Measurements from ENCODE around the gene RBFOX2. TPM values are rescaled to one million over a fixed set of nuclear protein-coding genes. Genes with fewer than 3 reads are reported as not detected.

RBFOX2 gene
- total and polyA plus RNA-seq, 2 of the 13 experiments (the other 11 are each of a cell fraction or from before 2014, with no cell fraction given) = 37.3 to 40.4 TPM

GRCh38 chr22:35824256-35824655, 204.4 kb downstream of the RBFOX2 start (continued):
- TF ChIP-seq HIC2 (CRISPR knock-in tag; IDR thresholded peaks at IDR 0.05; ENCODE audit: low read depth) = no peak
- no peak for TF ChIP-seq ZNF276 (CRISPR knock-in tag; IDR thresholded peaks at IDR 0.05; ENCODE audit: low read depth)
- TF ChIP-seq ZMYM3 (CRISPR knock-in tag; IDR thresholded peaks at IDR 0.05) = no peak
- TF ChIP-seq KDM5A (IDR thresholded peaks at IDR 0.05; ENCODE audit: borderline replicate concordance, low read length) = no peak
- no peak for TF ChIP-seq CAMTA2 (CRISPR knock-in tag; IDR thresholded peaks at IDR 0.05; ENCODE audit: borderline replicate concordance)
- TF ChIP-seq KLF16 (CRISPR knock-in tag; IDR thresholded peaks at IDR 0.05) = no peak; a peak in 1 of 4 replicates
- TF ChIP-seq LCORL (IDR thresholded peaks at IDR 0.05) = no peak
- TF ChIP-seq LCORL (CRISPR knock-in tag; IDR thresholded peaks at IDR 0.05) = peak; percentile 71; the same call in 1 of the 2 replicates
- TF ChIP-seq ZNF530 (CRISPR knock-in tag; IDR thresholded peaks at IDR 0.05; ENCODE audit: low read depth) = no peak
- no peak for TF ChIP-seq SP140L (CRISPR knock-in tag; IDR thresholded peaks at IDR 0.05; ENCODE audit: borderline replicate concordance)
- no peak for TF ChIP-seq ATF3 (CRISPR knock-in tag; IDR thresholded peaks at IDR 0.05)
- TF ChIP-seq NONO (IDR thresholded peaks at IDR 0.05) = no peak
- TF ChIP-seq NONO (CRISPR knock-in tag; conservative IDR thresholded peaks at IDR 0.05) = no peak; the same call in 1 of the 2 replicates
- peak; percentile 63; the same call in 1 of the 2 replicates for TF ChIP-seq HHEX (CRISPR knock-in tag; IDR thresholded peaks at IDR 0.05)
- peak; percentile 65 for TF ChIP-seq ASH2L (IDR thresholded peaks at IDR 0.05; ENCODE audit: insufficient read length, low read depth, low read length)
- no peak for TF ChIP-seq REST (IDR thresholded peaks at IDR 0.05; ENCODE audit: borderline replicate concordance in 1 of 2, low read depth in 1 of 2, low read length in 2 of 2)
- TF ChIP-seq MBD4 (IDR thresholded peaks at IDR 0.05; ENCODE audit: borderline replicate concordance, low read length) = no peak
- TF ChIP-seq ZC3H4 (CRISPR knock-in tag; IDR thresholded peaks at IDR 0.05; ENCODE audit: borderline replicate concordance) = no peak
- no peak for TF ChIP-seq ZNF232 (CRISPR knock-in tag; IDR thresholded peaks at IDR 0.05; ENCODE audit: borderline replicate concordance)
- no peak for TF ChIP-seq AGO2 (optimal IDR thresholded peaks at IDR 0.05; ENCODE audit: low read depth, low read length)
- TF ChIP-seq KAT8 (CRISPR knock-in tag; IDR thresholded peaks at IDR 0.05) = peak; percentile 66; the same call in 1 of the 2 replicates
- TF ChIP-seq TGIF2 (CRISPR knock-in tag; IDR thresholded peaks at IDR 0.05) = no peak
- no peak for TF ChIP-seq RFXANK (CRISPR knock-in tag; IDR thresholded peaks at IDR 0.05)
- TF ChIP-seq ZNF766 (CRISPR knock-in tag; IDR thresholded peaks at IDR 0.05; ENCODE audit: borderline replicate concordance) = no peak
- no peak for TF ChIP-seq PAF1 (CRISPR knock-in tag; IDR thresholded peaks at IDR 0.05)
